ENCODE data around the gene SNAI3.

DNA sequence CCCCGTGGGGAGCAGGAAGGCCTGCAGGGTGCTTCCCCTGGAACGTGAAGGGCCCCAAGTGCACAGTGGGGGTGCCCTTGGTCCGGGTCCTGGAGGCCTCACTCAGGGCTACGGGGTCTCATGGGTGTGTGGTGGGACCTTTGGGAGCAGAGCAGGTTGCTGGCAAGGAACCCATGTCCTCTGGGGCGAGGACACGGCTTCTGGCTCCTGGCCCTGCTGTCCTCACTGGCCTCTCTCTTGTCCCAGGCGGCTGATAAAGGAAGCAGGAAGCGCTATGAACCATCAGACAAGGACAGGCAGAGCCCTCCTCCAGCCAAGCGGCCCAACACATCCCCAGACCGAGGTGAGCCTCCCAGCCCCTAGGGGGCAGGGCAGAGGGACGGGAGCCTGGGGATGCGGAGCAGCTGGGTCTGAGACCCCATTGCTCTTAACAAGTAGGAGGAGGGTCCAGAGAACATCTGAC is 57.8 kb downstream of the SNAI3 start:
- TF ChIP-seq POLR2A (IDR thresholded peaks at IDR 0.05; ENCODE audit: low read depth, low read length) (no peak), BHLHE40 (IDR thresholded peaks at IDR 0.05; ENCODE audit: low read depth, low read length) (no peak)
- TF ChIP-seq, protein P1, sequence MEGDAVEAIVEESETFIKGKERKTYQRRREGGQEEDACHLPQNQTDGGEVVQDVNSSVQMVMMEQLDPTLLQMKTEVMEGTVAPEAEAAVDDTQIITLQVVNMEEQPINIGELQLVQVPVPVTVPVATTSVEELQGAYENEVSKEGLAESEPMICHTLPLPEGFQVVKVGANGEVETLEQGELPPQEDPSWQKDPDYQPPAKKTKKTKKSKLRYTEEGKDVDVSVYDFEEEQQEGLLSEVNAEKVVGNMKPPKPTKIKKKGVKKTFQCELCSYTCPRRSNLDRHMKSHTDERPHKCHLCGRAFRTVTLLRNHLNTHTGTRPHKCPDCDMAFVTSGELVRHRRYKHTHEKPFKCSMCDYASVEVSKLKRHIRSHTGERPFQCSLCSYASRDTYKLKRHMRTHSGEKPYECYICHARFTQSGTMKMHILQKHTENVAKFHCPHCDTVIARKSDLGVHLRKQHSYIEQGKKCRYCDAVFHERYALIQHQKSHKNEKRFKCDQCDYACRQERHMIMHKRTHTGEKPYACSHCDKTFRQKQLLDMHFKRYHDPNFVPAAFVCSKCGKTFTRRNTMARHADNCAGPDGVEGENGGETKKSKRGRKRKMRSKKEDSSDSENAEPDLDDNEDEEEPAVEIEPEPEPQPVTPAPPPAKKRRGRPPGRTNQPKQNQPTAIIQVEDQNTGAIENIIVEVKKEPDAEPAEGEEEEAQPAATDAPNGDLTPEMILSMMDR (conservative IDR thresholded peaks at IDR 0.05; ENCODE audit: low read depth, low read length), result peak; percentile 33; the same call in 1 of the 2 replicates

Data from IMR-90 (cell line).